Measurements from ENCODE around the gene SLC12A7.

SLC12A7 gene

GRCh38 chr5:1015507-1015906 lies 96.4 kb downstream of the SLC12A7 start:
- no peak for DNase-seq (ENCODE audit: low read depth)
- no peak overlapping the region for H3K4me3 ChIP-seq (ENCODE audit: low read depth, low read length)
- TF ChIP-seq CTCF (IDR thresholded peaks at IDR 0.05; ENCODE audit: control insufficient read depth, extremely low read depth, insufficient read depth): no peak

- 0 out of 2 replicates have a peak, but pooled peaks have one; percentile 12 for TF ChIP-seq CTCF (IDR thresholded peaks at IDR 0.05; ENCODE audit: control insufficient read depth, extremely low read depth, insufficient read depth)
- no peak for DNase-seq (ENCODE audit: low read depth)
- H3K4me3 ChIP-seq (ENCODE audit: low read depth, low read length): no peak overlapping the region
Measured at GRCh38 chr5:1014781-1015221, 97.1 kb downstream of the SLC12A7 start.

GRCh38 chr5:1014346-1014745 lies 97.5 kb downstream of the SLC12A7 start:
- no peak for DNase-seq (ENCODE audit: low read depth)
- H3K4me3 ChIP-seq (ENCODE audit: low read depth, low read length): no peak overlapping the region
- TF ChIP-seq CTCF (IDR thresholded peaks at IDR 0.05; ENCODE audit: control insufficient read depth, extremely low read depth, insufficient read depth): no peak

GRCh38 chr5:1013948-1014301 lies 97.9 kb downstream of the SLC12A7 start:
- H3K4me3 ChIP-seq (ENCODE audit: low read depth, low read length): no peak overlapping the region
- DNase-seq (ENCODE audit: low read depth): no peak
- no peak for TF ChIP-seq CTCF (IDR thresholded peaks at IDR 0.05; ENCODE audit: control insufficient read depth, extremely low read depth, insufficient read depth)

GRCh38 chr5:1013238-1013947 lies 98.5 kb downstream of the SLC12A7 start:
- no peak for DNase-seq (ENCODE audit: low read depth)
- no peak overlapping the region for H3K4me3 ChIP-seq (ENCODE audit: low read depth, low read length)
- TF ChIP-seq CTCF (IDR thresholded peaks at IDR 0.05; ENCODE audit: control insufficient read depth, extremely low read depth, insufficient read depth): no peak

GRCh38 chr5:1012900-1013237 lies 99.0 kb downstream of the SLC12A7 start:
- no peak overlapping the region for H3K4me3 ChIP-seq (ENCODE audit: low read depth, low read length)
- no peak for TF ChIP-seq CTCF (IDR thresholded peaks at IDR 0.05; ENCODE audit: control insufficient read depth, extremely low read depth, insufficient read depth)
- no peak for DNase-seq (ENCODE audit: low read depth)

- H3K4me3 ChIP-seq (ENCODE audit: low read depth, low read length): no peak overlapping the region
- no peak for DNase-seq (ENCODE audit: low read depth)
- no peak for TF ChIP-seq CTCF (IDR thresholded peaks at IDR 0.05; ENCODE audit: control insufficient read depth, extremely low read depth, insufficient read depth)
Measured at GRCh38 chr5:1012313-1012841, 99.5 kb downstream of the SLC12A7 start.

Measured in LNCaP clone FGC (cell line).